Mononuclear cell (primary cell): ENCODE results near the gene PCDHA12. TPM values are rescaled to one million over a fixed set of nuclear protein-coding genes. Genes with fewer than 3 reads are reported as not detected.
"Not testable (repeated sequence)": the region's sequence is repeated elsewhere in the genome, so short reads cannot be mapped to it uniquely, and the experiment has no call there.

ENCODE experiments used
- H3K27me3 ChIP-seq: 2 replicates; pipeline ENCODE4 v1.6.0; 2011; ENCODE audit warnings: low read length, control low read depth; ENCODE audit not compliant: insufficient read depth
- H3K4me1 ChIP-seq: 2 replicates; pipeline ENCODE4 v1.5.1; 2011; ENCODE audit warnings: mild to moderate bottlenecking, low read length, control low read depth; ENCODE audit not compliant: insufficient read depth
- H3K4me3 ChIP-seq: 2 replicates; pipeline ENCODE4 v1.5.1; 2011; ENCODE audit warnings: mild to moderate bottlenecking, low read length, moderate library complexity
- H3K9me3 ChIP-seq: 2 replicates; pipeline ENCODE4 v1.5.1; 2011; ENCODE audit warnings: low read depth, mild to moderate bottlenecking, control low read depth, low read length
- total RNA-seq: library from RNA; depleted of rRNA; stranded (reverse); fragments of >200 nt; gene quantifications from one replicate; pipeline ENCODE4 v1.2.3, GENCODE V29; 2012

PCDHA12 gene
- total RNA-seq, 1 donor, result not detected

GRCh38 chr5:140848139-140849102 is 26.7 kb upstream of the PCDHA12 start, which contains the start of gene PCDHA9:
PCDHA9 (plus strand) TSS chr5:140848382; CDS start chr5:140848496, 114 bp downstream.
- not testable (repeated sequence) for H3K4me1 ChIP-seq, H3K4me3 ChIP-seq, H3K27me3 ChIP-seq, H3K9me3 ChIP-seq

- H3K27me3 ChIP-seq, result peaks cover 10% of the 10 kb centered on the region
- not testable (repeated sequence) for H3K4me3 ChIP-seq, H3K9me3 ChIP-seq, H3K4me1 ChIP-seq
These were observed 25.1 kb upstream of the PCDHA12 start for GRCh38 chr5:140849831-140850634.

- H3K9me3 ChIP-seq, result no peaks in the 10 kb centered on the region
- H3K27me3 ChIP-seq, result peaks cover 16% of the 10 kb centered on the region
- no peaks in the 10 kb centered on the region for H3K4me1 ChIP-seq
- no peak within 1 kb of the TSS for H3K4me3 ChIP-seq
These were observed 19.1 kb upstream of the PCDHA12 start, which contains the start of gene PCDHA10 for GRCh38 chr5:140855772-140856674. PCDHA10 (plus strand) TSS chr5:140855897; CDS start chr5:140856049, 152 bp downstream.

- Histone ChIP-seq H3K27me3 (peaks cover 16% of the 10 kb centered on the region), H3K4me1 (no peaks in the 10 kb centered on the region), H3K4me3 (no peak overlapping the region), H3K9me3 (no peaks in the 10 kb centered on the region)
These were observed 17.7 kb upstream of the PCDHA12 start for GRCh38 chr5:140857177-140857986.

GRCh38 chr5:140857987-140858240 is 17.2 kb upstream of the PCDHA12 start:
- Histone ChIP-seq H3K9me3 (no peaks in the 10 kb centered on the region), H3K4me1 (no peaks in the 10 kb centered on the region), H3K27me3 (peaks cover 16% of the 10 kb centered on the region), H3K4me3 (no peak overlapping the region)

GRCh38 chr5:140862441-140863295 is 12.4 kb upstream of the PCDHA12 start:
- H3K27me3 ChIP-seq, result peaks cover 11% of the 10 kb centered on the region
- H3K4me1 ChIP-seq, result no peaks in the 10 kb centered on the region
- H3K9me3 ChIP-seq, result no peaks in the 10 kb centered on the region
- no peak overlapping the region for H3K4me3 ChIP-seq

- Histone ChIP-seq H3K4me1 (no peaks in the 10 kb centered on the region), H3K9me3 (no peaks in the 10 kb centered on the region), H3K27me3 (peaks cover 18% of the 10 kb centered on the region), H3K4me3 (no peak within 1 kb of the TSS)
These were observed 6.2 kb upstream of the PCDHA12 start, which contains the start of gene PCDHA11 for GRCh38 chr5:140868721-140869554. PCDHA11 (plus strand) TSS chr5:140868957; CDS start chr5:140869104, 147 bp downstream.

GRCh38 chr5:140869555-140869886 is 5.6 kb upstream of the PCDHA12 start:
- H3K4me1 ChIP-seq, result no peaks in the 10 kb centered on the region
- H3K9me3 ChIP-seq, result peaks cover 5% of the 10 kb centered on the region
- H3K4me3 ChIP-seq, result no peak overlapping the region
- H3K27me3 ChIP-seq, result peaks cover 23% of the 10 kb centered on the region

- H3K27me3 ChIP-seq, result peaks cover 29% of the 10 kb centered on the region
- H3K4me3 ChIP-seq, result no peak overlapping the region
- no peaks in the 10 kb centered on the region for H3K4me1 ChIP-seq
- peaks cover 6% of the 10 kb centered on the region for H3K9me3 ChIP-seq
These were observed 4.6 kb upstream of the PCDHA12 start for GRCh38 chr5:140870221-140871201.

GRCh38 chr5:140876541-140877261 is 1.6 kb downstream of the PCDHA12 start:
- H3K27me3 ChIP-seq, result peaks cover 50% of the 10 kb centered on the region
- H3K4me1 ChIP-seq, H3K4me3 ChIP-seq, H3K9me3 ChIP-seq: not testable (repeated sequence)

GRCh38 chr5:140877262-140877581 is 2.1 kb downstream of the PCDHA12 start:
- H3K9me3 ChIP-seq, result peaks cover 6% of the 10 kb centered on the region
- no peaks in the 10 kb centered on the region for H3K4me1 ChIP-seq

More at GRCh38 chr5:140877262-140877581, 2.1 kb downstream of the PCDHA12 start:
- Histone ChIP-seq H3K27me3 (peaks cover 55% of the 10 kb centered on the region), H3K4me3 (no peak overlapping the region)
